ENCODE measurements around the gene MAGEA9B. TPM values are rescaled to one million over a fixed set of nuclear protein-coding genes. Genes with fewer than 3 reads are reported as not detected.
"Not testable (repeated sequence)": the region's sequence is repeated elsewhere in the genome, so short reads cannot be mapped to it uniquely, and the experiment has no call there.

The MAGEA9B gene, protein sequence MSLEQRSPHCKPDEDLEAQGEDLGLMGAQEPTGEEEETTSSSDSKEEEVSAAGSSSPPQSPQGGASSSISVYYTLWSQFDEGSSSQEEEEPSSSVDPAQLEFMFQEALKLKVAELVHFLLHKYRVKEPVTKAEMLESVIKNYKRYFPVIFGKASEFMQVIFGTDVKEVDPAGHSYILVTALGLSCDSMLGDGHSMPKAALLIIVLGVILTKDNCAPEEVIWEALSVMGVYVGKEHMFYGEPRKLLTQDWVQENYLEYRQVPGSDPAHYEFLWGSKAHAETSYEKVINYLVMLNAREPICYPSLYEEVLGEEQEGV
- not detected for total RNA-seq

DNA sequence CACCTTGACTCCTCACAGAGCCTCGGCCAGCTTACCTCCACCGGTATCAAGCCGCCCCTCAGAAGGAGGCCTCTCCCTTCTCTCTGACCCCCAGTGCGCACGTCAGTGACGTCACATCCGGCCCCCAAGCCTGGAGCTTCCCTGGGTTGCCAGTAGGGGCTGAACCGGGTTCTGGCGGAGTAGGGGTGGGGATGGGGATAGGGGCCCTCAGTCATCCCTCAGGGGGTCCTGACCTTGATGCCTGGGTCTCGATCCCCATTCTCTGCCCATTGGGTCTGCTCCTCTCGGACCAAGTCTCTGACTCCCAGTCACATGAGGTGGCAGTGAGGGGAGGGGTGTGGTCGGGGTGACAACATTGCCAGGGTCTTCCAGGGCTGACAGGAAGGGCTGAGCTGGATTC, at the start of gene MAGEA9B:
TSS of gene MAGEA9B (minus strand) at position 101 of the 400 bp plus-strand sequence. CDS start 4,280 bp downstream, outside the sequence.
- DNase-seq (ENCODE audit: low spot score): not testable (repeated sequence)

DNA sequence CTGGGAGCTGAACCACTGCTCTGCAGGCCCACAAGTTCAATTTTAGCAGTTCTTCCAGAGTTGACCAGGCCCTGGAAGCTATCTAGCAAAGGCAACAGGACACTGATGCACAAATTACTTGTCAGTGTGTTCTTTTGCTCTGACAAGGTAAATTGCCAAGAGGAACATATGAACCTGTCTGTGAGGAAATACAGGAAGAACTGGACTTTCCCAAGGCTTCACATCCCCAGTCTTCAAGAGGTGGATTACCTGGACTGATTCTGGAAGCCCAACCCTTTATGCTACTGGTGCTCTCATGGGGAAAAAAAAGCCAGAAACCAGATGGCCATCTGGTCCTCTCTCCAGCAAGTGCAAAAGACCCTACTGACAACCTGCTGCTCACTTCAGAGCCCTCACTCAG, 46.3 kb upstream of the MAGEA9B start:
- DNase-seq (ENCODE audit: low spot score): no peak

DNA sequence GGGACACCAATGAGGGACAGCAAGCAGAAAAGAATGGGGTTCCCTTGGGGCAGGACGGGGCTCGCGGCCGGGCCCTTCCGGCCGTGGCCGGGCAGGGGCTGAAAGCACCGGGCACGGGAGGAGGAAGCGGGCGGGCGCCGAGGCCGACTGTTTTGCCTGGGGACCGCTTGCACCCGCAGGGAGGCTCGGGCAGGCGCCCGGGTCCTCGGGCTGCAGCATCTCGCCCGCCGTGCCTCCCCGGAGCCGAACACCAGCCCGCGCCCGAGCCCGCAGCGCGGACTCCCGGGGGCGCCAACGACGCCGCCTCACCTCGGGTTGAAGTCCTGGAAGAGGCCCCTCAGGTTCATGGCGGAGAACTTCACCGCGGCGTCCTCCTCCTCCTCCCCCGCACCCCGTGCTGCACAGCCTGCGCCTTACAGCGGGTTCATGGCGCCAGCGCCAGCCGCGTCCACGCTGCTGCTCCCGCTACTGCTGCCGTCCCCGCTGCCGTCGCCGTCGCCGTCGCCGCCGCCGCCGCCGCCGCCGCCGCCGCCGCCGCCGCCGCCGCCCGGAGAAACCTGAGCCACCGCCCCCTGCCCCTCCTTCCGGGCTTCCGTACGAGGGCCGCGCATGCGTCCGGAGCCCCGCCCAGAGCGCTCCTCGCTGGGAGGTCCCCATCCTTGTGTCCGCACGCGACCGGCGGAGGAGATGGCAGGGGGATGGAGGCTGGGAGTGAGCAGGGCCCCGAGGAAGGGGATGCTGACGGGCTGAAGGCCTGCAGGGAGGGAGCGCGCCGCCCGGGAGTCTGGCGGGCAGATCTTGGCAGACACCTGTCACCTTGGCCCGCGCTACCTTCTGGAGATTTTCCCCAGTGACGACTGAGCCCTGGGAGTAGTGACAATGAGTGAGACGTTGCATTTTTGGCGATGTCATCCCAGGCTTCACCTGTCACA, 44.2 kb upstream of the MAGEA9B start, which contains the start of gene TMEM185A:
TSS of gene TMEM185A (minus strand) at position 559 of the 932 bp plus-strand sequence. CDS start at position 347, 212 bp downstream.
- DNase-seq (ENCODE audit: low spot score): peak; percentile 58

DNA sequence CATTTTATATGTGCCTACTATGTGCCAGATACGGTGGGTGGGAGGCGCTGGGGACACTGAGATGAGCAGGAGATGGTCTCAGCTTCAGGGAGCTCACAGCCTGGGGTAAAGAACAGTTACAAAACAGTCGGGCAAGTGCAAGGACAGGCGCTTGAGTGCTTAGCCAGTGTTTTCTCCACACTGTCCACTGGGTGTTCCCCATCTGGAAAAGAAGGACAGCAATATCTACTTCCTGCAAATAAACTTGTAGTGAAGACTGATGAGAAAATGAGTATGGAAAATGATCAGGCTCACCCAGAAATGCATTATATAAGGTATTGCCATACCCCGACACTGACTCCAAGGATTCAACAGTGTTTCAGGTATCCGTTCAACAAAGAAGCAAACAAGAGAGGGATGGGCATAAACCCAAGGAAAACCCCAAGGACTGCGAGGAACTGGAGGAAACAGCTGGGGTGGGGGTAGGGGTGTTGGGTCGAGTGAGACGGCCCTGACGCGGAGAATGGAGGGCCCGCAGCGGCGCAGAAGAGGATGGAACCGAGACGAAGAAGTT, 43.5 kb upstream of the MAGEA9B start:
- DNase-seq (ENCODE audit: low spot score): no peak

DNA sequence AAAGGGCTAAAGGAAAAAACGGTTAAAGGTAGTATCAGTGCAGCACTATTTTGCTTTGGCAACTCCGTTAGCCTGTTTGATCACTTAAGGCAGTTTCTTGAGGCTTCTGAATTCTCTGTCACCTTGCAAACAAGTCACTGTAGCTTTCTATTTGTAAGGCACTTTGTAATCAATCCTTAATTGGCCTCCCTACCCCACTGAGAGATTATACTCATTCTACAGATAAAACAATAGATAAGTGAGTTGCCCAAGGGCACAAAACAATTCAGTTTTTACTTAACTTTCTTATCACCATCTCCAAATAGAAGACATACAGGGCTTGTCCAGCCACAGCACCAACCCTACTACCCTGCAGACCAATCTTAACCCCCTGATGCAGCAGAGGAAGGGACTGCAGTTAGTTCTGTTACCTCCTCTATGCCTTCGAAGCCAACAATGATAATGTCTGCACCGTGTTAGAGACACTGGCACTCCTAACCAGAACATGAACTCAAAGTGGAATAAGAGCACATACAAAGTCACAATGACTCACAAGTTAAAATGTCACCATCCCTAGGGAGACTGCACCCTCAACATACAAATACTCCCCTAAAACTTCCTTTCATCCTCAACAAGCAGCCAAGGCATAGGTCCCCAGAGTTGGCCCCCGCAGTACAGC, 42.6 kb upstream of the MAGEA9B start:
- DNase-seq (ENCODE audit: low spot score): no peak

DNA sequence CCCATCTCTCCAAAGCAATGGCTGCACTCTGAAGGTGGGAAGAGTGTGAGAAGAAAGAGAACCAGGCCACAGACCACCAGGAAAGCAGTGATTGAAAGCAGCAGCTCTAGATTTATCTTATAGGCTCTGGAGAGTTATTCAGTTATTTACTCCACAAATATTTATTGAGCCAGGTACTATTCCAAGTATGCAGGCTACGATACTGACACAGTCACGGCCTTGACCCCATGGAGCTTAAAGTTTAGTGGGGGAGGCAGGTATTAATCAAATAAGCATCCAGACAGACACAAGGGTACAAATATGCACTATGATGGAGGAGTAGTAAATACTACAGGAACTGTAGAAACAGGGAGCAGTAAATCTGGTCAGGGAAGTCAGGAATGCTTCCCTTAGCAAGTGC, 41.5 kb upstream of the MAGEA9B start:
- DNase-seq (ENCODE audit: low spot score): no peak

DNA sequence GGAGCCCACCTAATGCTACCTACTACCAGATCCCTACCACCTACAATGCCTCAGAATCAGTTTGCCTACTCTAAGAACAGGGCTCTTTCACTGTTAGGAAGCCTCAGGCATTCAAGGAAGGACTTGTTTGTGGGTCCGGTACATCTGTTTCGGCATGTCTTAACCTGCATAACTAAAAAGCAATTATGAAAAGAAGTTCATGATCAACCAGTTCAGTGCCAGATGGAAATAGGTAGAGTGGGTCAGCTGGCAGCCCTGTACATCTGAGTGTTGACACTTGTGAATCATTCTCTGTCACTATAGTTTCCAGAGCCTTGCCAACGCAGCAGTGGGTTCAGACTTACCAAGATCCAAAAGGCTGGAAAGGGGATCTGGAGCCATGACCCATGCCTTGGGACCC, 41.0 kb upstream of the MAGEA9B start:
- DNase-seq (ENCODE audit: low spot score): no peak

DNA sequence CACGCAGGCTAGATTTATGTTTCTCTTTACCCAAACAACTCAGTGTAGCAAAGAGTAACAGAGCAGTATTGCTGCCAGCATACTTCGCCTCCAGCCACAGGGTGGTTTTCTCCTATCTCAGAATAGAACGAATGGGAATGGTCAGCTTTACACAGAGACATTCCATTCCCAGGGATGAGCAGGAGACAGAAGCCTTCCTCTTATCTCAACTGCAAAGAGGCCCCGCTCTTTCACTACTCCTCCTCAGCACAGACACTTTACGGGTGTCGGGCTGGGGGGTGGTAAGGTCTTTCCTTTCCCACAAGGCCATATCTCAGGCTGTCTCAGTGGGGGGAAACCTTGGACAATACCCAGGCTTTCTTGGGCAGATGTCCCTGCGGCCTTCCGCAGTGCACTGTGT, 39.6 kb upstream of the MAGEA9B start:
- DNase-seq (ENCODE audit: low spot score): not testable (repeated sequence)

DNA sequence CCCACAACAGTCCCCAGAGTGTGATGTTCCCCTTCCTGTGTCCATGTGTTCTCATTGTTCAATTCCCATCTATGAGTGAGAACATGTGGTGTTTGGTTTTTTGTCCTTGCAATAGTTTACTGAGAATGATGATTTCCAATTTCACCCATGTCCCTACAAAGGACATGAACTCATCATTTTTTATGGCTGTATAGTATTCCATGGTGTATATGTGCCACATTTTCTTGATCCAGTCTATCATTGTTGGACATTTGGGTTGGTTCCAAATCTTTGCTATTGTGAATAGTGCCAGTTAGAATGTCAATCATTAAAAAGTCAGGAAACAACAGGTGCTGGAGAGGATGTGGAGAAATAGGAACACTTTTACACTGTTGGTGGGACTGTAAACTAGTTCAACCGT, 32.4 kb upstream of the MAGEA9B start:
- DNase-seq (ENCODE audit: low spot score): not testable (repeated sequence)

DNA sequence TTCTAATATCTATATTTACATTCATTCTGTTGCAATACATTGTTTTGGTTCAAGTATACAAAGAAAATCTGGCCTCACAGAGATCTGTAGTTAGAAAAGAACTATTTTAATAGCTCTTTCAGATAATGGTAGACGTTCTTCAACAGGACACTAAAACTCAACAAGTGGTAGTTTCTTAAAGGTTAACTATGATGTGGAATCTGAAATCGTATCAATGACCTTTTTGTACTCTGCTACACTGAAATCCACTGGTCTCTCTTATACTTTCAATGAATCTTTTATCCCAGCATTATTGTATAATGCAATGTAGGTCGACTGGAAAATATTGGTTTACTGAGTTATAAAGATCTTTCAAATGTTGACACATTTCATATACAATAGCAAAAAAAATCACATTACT, 31.6 kb upstream of the MAGEA9B start:
- no peak for DNase-seq (ENCODE audit: low spot score)

DNA sequence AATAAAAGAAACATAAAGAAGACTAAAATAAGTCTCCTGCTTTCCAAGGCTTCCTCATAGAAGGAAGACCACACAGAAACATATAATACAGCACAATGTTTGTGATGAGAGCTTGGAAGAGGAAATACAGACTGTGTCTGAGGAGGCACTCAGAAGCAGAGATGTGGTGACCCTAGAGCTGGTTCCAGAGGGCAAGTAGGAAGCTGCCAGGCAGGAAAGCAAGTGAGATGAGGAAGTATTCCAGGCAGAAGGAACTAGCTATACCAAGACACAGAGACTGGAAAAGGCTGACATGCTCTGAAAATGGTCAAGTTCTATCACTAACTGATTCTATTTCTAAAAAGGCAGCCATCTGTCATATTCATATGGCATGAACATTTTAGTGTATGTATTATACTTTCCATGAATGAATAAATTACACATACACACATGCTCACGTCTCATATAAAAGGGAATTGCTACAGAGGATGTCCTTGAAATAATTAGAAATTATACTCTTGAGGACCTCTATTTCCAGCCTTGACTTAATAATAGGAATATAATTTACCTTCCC, 24.4 kb upstream of the MAGEA9B start:
- DNase-seq (ENCODE audit: low spot score): no peak

DNA sequence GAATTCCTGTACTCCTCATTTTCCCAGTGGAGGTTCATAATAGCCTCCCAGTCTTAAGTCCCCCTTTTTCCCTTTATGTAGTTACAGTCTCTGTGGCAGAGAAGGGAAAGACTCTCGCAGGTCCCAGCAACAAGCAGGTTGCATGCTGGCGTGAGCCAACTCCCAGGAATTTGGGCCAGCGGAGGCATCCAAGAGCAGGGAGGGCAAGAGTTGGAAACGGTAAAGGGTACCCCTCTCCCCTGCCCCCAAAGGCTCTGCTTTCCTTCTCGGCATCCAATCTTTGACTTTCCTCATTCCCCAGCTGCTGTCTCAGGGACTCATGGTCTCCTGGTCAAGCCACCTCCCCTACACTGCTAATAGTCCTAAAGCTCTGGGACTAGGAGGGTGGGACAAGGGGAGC, 23.3 kb upstream of the MAGEA9B start:
- no peak for DNase-seq (ENCODE audit: low spot score)

DNA sequence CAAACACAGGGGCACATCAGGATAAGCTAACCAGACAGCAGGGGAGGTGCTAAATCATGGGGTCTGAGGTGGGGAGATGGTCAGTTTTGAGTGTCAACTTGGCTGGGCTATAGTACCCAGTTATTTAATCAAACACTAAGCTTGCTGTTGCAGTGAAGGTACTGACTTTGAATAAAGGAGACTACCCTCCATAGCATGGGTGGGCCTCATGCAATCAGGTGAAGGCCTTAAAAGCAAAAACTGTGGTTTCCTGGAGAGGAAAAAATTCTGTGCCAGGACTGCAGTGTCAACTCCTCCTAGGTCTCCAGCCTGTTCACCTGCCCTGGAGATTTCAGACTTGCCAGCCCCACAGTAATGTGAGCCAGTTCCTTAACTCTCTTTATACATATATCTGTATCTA, 20.4 kb upstream of the MAGEA9B start:
- no peak for DNase-seq (ENCODE audit: low spot score)

DNA sequence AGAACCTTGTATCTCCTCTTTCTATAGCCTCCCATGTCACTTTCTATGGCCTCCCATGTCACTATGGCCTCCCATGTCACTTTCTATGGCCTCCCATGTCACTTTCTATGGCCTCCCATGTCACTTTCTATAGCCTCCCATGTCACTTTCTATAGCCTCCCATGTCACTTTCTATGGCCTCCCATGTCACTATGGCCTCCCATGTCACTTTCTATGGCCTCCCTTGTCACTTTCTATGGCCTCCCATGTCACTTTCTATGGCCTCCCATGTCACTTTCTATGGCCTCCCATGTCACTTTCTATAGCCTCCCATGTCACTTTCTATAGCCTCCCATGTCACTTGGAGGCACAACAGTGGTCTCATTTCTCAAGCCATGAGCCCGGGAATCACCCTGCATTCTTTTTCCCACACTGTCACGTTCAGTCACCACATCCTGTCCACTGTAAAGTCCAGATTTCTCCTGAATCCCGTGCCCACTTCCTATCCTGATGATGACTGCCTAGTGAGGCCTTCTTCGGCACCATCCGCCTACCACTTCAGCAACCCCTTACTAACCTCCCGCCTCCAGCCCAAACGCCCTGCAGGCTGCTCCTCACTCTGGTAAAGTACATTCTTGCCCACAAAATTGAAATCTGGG, 18.1 kb upstream of the MAGEA9B start:
- not testable (repeated sequence) for DNase-seq (ENCODE audit: low spot score)

DNA sequence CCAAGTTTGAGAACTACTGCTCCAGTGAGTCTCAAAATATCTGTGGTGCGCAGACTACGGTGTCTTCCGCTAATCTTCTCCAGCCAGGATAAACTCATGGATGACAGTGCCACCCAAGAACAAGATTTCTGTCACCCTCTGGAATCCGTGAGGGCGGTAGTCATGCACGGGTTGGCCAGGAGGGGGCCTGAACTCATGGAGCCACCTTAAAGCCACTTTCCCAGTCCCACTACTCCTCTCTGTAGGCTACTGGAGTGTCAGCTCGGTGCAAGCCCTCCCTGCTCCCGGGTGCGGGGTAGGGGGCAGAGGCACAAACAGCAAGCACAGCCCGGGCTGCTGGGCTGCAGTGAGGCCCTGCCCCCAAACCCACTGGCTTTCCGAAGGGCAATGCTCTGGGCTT, 11.3 kb upstream of the MAGEA9B start:
- not testable (repeated sequence) for DNase-seq (ENCODE audit: low spot score)

DNA sequence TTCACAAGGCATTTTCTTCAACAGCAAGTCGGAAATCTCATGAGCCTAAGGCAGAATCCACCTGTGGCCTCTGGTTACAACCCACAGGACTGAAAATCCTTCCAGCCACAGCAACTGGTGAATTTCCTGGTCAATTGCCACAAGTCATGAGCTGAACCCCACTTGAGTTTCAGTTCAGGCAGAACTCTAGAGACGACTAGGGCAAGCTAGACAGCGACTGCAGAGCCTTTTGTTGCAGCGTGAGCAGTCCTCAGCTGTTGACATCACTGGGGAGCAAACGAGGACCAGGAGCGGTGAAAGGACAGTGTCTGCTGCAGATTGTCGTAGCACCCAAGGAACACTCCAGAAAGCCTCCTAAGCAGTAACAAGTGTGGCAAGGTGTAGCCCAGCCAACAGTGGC, 8.7 kb upstream of the MAGEA9B start:
- DNase-seq (ENCODE audit: low spot score): not testable (repeated sequence)

DNA sequence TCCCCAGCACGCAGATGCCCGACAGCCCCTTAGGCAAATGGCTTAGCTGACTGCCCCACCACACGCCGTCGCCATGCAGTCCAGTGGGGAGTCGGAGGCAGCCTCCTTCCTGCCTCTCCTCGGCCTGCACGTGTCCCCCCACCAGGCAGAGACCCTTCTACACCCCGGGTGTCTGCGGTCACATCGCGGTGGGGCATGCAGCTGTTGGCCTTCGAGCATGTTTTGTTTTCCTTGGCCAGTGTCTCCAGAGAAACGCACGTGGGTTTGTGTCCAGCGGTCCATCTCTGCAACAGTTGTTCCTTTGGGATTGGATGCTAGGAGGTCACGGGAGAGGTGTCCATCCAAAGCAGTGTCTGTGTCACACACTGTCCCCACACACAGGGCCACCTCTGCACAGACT, 8.0 kb upstream of the MAGEA9B start, which contains the start of gene HSFX2:
TSS of gene HSFX2 (minus strand) at position 101 of the 400 bp plus-strand sequence. CDS start 614 bp downstream, outside the sequence.
- not testable (repeated sequence) for DNase-seq (ENCODE audit: low spot score)

DNA sequence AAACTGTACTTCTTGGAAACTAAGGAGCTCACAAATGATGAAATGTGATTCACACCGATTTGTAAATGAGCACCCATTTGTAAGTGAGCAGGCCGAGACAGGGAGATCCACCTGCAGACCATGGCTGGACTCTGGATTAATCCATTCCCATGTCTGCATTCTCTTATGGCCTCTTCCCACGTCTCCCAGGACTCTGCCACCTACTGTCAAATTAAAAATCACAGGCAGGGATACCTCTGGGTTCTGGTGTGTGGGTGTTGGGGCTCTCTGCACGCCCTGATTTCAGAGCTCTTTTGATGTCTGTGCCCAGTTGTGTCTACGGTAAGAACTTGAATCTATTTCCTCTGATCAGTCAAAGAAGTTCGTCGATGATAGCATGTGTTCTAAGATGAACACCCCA, 3.7 kb upstream of the MAGEA9B start:
- not testable (repeated sequence) for DNase-seq (ENCODE audit: low spot score)

DNA sequence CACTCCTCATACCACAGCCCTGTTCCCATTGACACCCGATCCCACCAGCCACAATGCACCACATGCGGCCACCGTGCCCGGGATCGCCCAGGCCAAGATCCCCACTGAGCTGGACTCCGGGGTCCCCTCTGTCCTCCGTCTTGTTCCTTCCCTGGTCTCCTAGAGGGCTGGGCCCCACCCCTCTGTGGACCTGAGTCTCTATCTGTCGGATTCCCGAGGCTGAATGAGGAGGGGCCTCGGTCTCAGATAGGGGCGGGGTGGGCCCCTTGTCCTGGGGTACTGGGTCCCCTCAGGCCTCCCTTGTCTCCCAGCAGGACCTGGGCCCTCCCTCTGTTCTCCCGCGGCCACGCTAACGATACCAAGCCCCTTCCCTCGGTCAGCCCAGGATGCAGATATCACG, 1.6 kb downstream of the MAGEA9B start:
- DNase-seq (ENCODE audit: low spot score): not testable (repeated sequence)

DNA sequence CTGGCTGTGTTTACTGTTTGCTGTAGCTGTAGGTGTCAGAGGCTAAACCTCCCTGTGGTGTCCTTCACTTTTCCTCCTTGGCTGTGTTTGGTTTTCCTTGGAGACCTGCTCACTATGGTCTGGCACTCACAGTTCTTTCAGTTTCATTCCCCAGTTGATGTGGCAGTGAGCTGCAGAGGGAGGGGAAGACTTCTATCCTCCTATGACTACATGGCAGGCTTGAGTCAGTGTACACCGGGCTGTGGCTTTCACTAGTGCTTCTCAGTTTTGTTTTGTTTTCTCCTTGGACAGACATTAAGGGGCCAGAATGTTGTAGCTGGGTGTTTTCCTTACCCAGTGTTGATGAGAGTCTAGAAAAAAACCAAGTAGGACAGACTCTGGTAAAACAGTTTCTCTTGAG, 13.8 kb downstream of the MAGEA9B start:
- DNase-seq (ENCODE audit: low spot score): not testable (repeated sequence)

DNA sequence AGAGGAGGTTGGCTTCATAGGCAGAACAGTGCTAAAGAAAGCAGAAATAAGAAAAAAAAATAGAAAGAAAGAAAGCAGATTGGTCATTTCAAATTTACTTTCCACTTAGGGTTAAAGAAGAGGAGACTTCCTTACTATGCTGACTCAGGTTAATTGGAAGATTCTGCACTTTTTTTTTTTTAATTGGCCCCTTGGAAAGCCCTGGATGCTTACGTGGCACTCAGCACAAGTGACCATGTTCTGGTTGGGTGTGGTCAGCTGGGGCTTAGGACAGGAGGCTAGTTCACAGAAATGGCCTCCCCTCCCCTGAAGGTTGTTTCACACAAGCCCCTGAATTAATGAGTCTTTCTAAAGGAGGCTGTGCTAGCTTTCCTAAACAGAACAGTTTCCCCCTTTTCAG, 14.5 kb downstream of the MAGEA9B start:
- no peak for DNase-seq (ENCODE audit: low spot score)
